ENCODE measurements around the gene CMTM6.

DNA sequence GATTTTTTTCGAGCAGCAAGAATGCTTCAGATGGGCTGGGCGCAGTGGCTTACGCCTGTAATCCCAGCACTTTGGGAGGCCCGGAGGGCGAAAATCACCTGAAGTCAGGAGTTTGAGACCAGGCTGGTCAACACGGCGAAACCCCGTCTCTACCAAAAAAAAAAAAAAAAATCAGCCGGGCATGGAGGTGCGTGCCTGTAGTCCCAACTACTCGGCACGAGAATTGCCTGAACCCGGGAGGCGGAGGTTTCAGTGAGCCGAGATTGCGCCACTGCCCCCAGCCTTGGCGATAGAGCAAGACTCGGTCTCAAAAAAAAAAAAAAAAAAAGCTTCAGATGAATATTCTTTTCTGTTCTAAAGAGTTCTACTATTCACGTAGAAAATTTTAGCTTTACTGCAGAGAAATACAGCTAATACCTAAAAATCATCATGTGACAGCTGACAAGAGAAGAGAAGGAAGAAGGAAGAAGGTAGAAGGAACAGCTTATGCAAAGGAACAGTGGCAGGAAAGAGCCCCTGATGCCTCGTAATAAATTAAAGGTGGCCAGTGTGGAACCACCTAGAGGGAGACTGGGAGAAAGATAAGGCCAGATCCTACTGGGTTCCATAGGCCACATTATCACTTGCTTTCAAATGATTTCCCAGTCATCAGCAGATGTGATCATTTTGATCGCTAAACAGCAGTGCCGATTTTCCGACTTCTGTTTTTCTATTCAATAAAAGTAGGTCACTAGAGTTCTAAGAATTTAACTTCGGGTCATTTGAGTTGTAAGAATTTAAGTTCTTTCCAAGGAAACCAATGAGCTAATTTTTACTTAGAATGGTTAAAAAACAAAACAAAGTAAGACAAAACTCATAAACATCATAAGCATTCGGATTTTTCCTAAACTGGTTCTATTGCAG is 1.5 kb downstream of the CMTM6 start:
- TF ChIP-seq, protein P1, sequence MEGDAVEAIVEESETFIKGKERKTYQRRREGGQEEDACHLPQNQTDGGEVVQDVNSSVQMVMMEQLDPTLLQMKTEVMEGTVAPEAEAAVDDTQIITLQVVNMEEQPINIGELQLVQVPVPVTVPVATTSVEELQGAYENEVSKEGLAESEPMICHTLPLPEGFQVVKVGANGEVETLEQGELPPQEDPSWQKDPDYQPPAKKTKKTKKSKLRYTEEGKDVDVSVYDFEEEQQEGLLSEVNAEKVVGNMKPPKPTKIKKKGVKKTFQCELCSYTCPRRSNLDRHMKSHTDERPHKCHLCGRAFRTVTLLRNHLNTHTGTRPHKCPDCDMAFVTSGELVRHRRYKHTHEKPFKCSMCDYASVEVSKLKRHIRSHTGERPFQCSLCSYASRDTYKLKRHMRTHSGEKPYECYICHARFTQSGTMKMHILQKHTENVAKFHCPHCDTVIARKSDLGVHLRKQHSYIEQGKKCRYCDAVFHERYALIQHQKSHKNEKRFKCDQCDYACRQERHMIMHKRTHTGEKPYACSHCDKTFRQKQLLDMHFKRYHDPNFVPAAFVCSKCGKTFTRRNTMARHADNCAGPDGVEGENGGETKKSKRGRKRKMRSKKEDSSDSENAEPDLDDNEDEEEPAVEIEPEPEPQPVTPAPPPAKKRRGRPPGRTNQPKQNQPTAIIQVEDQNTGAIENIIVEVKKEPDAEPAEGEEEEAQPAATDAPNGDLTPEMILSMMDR (IDR thresholded peaks at IDR 0.05; ENCODE audit: borderline replicate concordance, extremely low read depth, low read length, poor library complexity, severe bottlenecking): no peak
- TF ChIP-seq EZH2 (IDR thresholded peaks at IDR 0.05; ENCODE audit: borderline replicate concordance, low read depth, low read length, severe bottlenecking): no peak
